Right lobe of liver (tissue), 6 donors: ENCODE results near the gene AKAP10. TPM values are rescaled to one million over a fixed set of nuclear protein-coding genes. Genes with fewer than 3 reads are reported as not detected.

ENCODE experiments used
- ATAC-seq, 4 donors: fragments of 200-7000 bp; cut with Tn5 transposase; one replicate each; pipeline ENCODE4 v1.9.1; 2020; ENCODE audit warnings: mild to moderate bottlenecking in 4 of 4, moderate library complexity in 4 of 4
- DNase-seq, 3 donors: peaks; one replicate each; pipeline ENCODE4 v3.0.0-alpha.2; 2020
- H3K27ac ChIP-seq, 3 donors: fragments of 200-600 bp; one replicate each; pipeline ENCODE4 v1.8.0; 2022
- H3K27me3 ChIP-seq, 2 donors: fragments of 200-600 bp; one replicate each; pipeline ENCODE4 v1.8.0; 2022
- H3K36me3 ChIP-seq, 4 donors: fragments of 200-600 bp; sonication (generic) in 1 of 4; one replicate each; pipeline versions ENCODE4 v1.5.1 to v1.8.0; 2017 to 2022; ENCODE audit warnings: control low read depth in 1 of 4
- H3K4me1 ChIP-seq, 4 donors: fragments of 200-600 bp; sonication (generic) in 1 of 4; one replicate each; pipeline versions ENCODE4 v1.5.1 to v1.8.0; 2017 to 2022; ENCODE audit warnings: control low read depth in 1 of 4
- H3K4me3 ChIP-seq, 3 donors: fragments of 200-600 bp; one replicate each; pipeline ENCODE4 v1.8.0; 2022
- H3K9me3 ChIP-seq, 4 donors: fragments of 200-600 bp; sonication (generic) in 1 of 4; one replicate each; pipeline versions ENCODE4 v1.5.1 to v1.8.0; 2017 to 2022; ENCODE audit warnings: control low read depth in 1 of 4
- CTCF ChIP-seq, 4 donors: fragments of 200-600 bp in 3 of 4; fragments of 450-650 bp in 1 of 4; IDR thresholded peaks; one replicate each; pipeline versions ENCODE4 v1.5.1 to v1.8.0; 2016 to 2022; ENCODE audit warnings: antibody characterized with exemption in 4 of 4, mild to moderate bottlenecking in 2 of 4
- POLR2A ChIP-seq: fragments of 450-650 bp; IDR thresholded peaks from one replicate; pipeline ENCODE4 v1.6.1; 2017; ENCODE audit warnings: antibody characterized with exemption, mild to moderate bottlenecking
- WGBS: methylation state at CpG from one replicate; pipeline ENCODE4 v1.1.6; 2018; ENCODE audit warnings: low coverage, low lambda C conversion rate; ENCODE audit not compliant: insufficient coverage; ENCODE audit errors: missing lambda C conversion rate; 5-methylcytosine and 5-hydroxymethylcytosine counted together
- intact Hi-C, 2 donors: fragments of 100-400 bp; cut with DNase I; formaldehyde crosslinking; loops; one replicate each; pipeline versions ENCODE4 v1.11.2 to v1.14.1; 2022
- total RNA-seq, 6 experiments: library from RNA; depleted of rRNA in 2 of 6; stranded (reverse); fragments of >200 nt in 2 of 6; fragmentation: NEBNext Ultra II Directional in 3 of 6; extraction: Animal tissue kit (Norgen Biotek cat#: 25700) in 3 of 6; gene quantifications; one replicate each; pipeline versions ENCODE4 v1.1.0 to v1.2.4, GENCODE V29; 2016 to 2023
- donor health status: DM: no; HTN: yes; CAD: no.
- donor health status: DM: no; HTN: no; CAD: no.
- donor health status: DM: no; HTN: no; CAD: no.
- donor health status: DM: no; HTN: yes; CAD: no.
- donor health status: DM: no; HTN: yes; CAD: no.

AKAP10 gene
- total RNA-seq, 6 experiments from 2014 or later: 8.6 to 13.1 (median 10.6) TPM

- TF ChIP-seq POLR2A (no peak), CTCF (IDR thresholded peaks at IDR 0.05) (no peak)
- Histone ChIP-seq H3K4me1 (peaks cover 0 to 13% (median 0%) of the 10 kb centered on the region in 4 donors), H3K27me3 (no peaks in the 10 kb centered on the region), H3K27ac (no peak overlapping the region), H3K36me3 (peaks cover 0 to 29% (median 11%) of the 10 kb centered on the region in 4 donors), H3K4me3 (no peak overlapping the region), H3K9me3 (no peaks in the 10 kb centered on the region)
- no peak for DNase-seq
- WGBS: 75% methylated on average over 4 of the region's 4 CpGs
- intact Hi-C loops: no loop called here
- peak in 1 of 4 donors; percentile 30 for ATAC-seq
Observed at GRCh38 chr17:19940722-19941464, 36.7 kb downstream of the AKAP10 start.

GRCh38 chr17:19939993-19940721, 37.5 kb downstream of the AKAP10 start:
- H3K36me3 ChIP-seq: peaks cover 0 to 33% (median 13%) of the 10 kb centered on the region in 4 donors
- H3K4me1 ChIP-seq: peaks cover 0 to 13% (median 0%) of the 10 kb centered on the region in 4 donors
- intact Hi-C loops: no loop called here
- H3K27me3 ChIP-seq: no peaks in the 10 kb centered on the region
- no peak overlapping the region for H3K4me3 ChIP-seq
- DNase-seq: no peak
- no peaks in the 10 kb centered on the region for H3K9me3 ChIP-seq
- WGBS: 87% methylated on average over 2 of the region's 2 CpGs
- ATAC-seq: no peak
- H3K27ac ChIP-seq: no peak overlapping the region
- TF ChIP-seq CTCF (IDR thresholded peaks at IDR 0.05): no peak
- TF ChIP-seq POLR2A: no peak

- no peak for DNase-seq
- TF ChIP-seq POLR2A: no peak
- TF ChIP-seq CTCF (IDR thresholded peaks at IDR 0.05): no peak
- intact Hi-C loops: no loop called here
- no peak overlapping the region for H3K4me3 ChIP-seq
- no peak overlapping the region for H3K27ac ChIP-seq
- no peaks in the 10 kb centered on the region for H3K9me3 ChIP-seq
- 100% methylated on average over 10 of the region's 10 CpGs for WGBS
- peaks cover 0 to 13% (median 0%) of the 10 kb centered on the region in 4 donors for H3K4me1 ChIP-seq
- peaks cover 0 to 41% (median 18%) of the 10 kb centered on the region in 4 donors for H3K36me3 ChIP-seq
- no peaks in the 10 kb centered on the region for H3K27me3 ChIP-seq
- ATAC-seq: no peak
Observed at GRCh38 chr17:19938736-19939135, 38.9 kb downstream of the AKAP10 start.

GRCh38 chr17:19937522-19937921, 40.1 kb downstream of the AKAP10 start:
- intact Hi-C loops: no loop called here
- DNase-seq (no peak), ATAC-seq (peak in 1 of 4 donors; percentile 56)
- Histone ChIP-seq H3K9me3 (no peaks in the 10 kb centered on the region), H3K27me3 (no peaks in the 10 kb centered on the region), H3K27ac (no peak overlapping the region), H3K36me3 (peaks cover 0 to 50% (median 18%) of the 10 kb centered on the region in 4 donors), H3K4me1 (peaks cover 0 to 13% (median 0%) of the 10 kb centered on the region in 4 donors), H3K4me3 (no peak overlapping the region)
- TF ChIP-seq POLR2A (no peak), CTCF (IDR thresholded peaks at IDR 0.05) (no peak)
- WGBS: 39% methylated on average over 2 of the region's 2 CpGs
